Measurements from ENCODE around the gene PPP2R2D.

DNA sequence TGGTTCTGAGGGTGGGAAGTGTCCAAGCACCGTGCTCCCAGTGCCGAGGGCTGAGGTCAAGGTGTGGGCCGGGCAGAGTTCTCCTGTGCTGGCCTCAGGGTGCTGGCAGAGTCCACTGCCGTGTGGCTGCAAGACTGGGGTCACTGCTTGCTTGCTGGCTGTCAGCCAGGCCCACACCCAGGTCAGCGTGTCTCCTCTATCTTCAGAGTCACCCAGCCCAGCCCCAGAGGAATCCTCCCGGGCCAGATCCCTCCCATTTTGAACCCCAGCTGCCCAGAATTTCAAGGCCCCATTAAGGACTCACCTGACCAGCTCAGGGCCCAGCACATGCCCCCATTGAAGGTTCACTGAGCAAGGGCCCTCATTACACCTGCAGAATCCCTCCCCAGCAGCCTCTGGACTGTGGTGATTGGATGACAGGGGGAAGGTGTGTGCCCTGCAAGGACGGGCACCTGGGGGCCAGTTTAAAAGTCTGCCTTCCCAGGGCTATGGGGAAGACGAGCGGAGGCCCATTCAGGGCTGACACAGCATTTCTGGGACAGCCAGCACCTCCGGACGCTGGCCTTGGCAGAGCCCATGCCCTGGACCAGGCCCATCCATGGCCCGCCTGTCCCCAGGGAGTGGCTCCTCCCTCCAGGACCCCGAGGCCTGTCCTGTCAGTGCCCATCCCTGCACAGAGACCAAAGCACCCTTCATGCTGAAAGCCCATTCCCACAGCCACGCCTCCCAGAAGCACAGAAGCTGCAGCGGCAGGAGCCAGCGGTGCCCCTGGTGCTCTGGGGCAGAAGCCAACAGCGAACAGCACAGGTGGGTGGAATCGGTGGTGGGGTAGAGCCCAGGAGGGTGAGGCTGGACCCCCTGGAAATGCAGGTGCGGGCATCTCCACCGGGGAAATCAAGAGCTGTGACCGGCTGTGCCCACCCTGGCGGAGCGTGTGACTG is 45.1 kb upstream of the PPP2R2D start:
- TF ChIP-seq, protein P1, sequence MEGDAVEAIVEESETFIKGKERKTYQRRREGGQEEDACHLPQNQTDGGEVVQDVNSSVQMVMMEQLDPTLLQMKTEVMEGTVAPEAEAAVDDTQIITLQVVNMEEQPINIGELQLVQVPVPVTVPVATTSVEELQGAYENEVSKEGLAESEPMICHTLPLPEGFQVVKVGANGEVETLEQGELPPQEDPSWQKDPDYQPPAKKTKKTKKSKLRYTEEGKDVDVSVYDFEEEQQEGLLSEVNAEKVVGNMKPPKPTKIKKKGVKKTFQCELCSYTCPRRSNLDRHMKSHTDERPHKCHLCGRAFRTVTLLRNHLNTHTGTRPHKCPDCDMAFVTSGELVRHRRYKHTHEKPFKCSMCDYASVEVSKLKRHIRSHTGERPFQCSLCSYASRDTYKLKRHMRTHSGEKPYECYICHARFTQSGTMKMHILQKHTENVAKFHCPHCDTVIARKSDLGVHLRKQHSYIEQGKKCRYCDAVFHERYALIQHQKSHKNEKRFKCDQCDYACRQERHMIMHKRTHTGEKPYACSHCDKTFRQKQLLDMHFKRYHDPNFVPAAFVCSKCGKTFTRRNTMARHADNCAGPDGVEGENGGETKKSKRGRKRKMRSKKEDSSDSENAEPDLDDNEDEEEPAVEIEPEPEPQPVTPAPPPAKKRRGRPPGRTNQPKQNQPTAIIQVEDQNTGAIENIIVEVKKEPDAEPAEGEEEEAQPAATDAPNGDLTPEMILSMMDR (conservative IDR thresholded peaks at IDR 0.05; ENCODE audit: low read length): no peak
- TF ChIP-seq EZH2phosphoT487 (IDR thresholded peaks at IDR 0.05; ENCODE audit: borderline replicate concordance): no peak
